ENCODE measurements around the gene GTF2H3. TPM values are rescaled to one million over a fixed set of nuclear protein-coding genes. Genes with fewer than 3 reads are reported as not detected.

The GTF2H3 gene
- total and polyA plus RNA-seq, 9 of the 15 experiments (the other 6 are each of a cell fraction or from before 2014, with no cell fraction given): 22.7 to 99.7 (median 49.6) TPM

DNA sequence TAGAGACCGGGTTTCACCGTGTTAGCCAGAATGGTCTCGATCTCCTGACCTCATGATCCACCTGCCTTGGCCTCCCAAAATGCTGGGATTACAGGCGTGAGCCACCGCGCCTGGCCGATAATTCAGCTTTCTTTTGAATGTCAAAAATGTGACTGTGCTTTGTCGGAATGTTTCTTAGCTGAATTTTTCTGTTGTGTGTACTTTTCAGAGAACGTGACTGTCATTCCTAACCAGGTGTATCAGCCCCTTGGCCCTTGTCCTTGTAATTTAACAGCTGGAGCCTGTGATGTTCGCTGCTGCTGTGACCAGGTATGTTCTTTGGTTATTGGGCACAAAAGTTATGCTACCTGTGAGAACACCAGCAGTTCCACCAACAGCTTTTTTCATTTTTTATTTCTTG is 45.4 kb downstream of the GTF2H3 start (continued):
- TF ChIP-seq ZNF232 (CRISPR knock-in tag; IDR thresholded peaks at IDR 0.05): no peak
- no peak for TF ChIP-seq ZNF354B (CRISPR knock-in tag; IDR thresholded peaks at IDR 0.05)
- no peak for TF ChIP-seq OTX1 (CRISPR knock-in tag; IDR thresholded peaks at IDR 0.05)
- TF ChIP-seq, protein P1, sequence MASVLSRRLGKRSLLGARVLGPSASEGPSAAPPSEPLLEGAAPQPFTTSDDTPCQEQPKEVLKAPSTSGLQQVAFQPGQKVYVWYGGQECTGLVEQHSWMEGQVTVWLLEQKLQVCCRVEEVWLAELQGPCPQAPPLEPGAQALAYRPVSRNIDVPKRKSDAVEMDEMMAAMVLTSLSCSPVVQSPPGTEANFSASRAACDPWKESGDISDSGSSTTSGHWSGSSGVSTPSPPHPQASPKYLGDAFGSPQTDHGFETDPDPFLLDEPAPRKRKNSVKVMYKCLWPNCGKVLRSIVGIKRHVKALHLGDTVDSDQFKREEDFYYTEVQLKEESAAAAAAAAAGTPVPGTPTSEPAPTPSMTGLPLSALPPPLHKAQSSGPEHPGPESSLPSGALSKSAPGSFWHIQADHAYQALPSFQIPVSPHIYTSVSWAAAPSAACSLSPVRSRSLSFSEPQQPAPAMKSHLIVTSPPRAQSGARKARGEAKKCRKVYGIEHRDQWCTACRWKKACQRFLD (CRISPR knock-in tag; IDR thresholded peaks at IDR 0.05): no peak

DNA sequence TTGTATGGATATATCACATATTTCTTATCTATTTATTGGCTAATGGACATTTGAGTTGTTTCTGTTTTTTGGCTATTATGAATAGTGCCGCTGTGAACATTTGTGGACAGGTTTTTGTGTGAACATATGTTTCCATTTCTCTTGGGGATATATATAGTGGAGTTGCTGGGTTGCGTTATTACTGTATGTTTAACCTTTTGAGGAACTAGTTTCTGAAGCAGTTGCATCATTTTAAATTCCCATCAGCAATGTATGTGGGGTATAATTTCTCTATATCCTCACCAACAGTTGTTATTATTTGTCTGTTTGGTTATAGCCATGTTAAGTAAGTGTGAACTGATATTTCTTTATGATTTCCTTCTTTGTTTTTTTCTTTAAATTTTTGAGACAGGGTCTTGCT is 48.0 kb downstream of the GTF2H3 start:
- intact Hi-C loops (cut with micrococcal nuclease) (no loop called here), in situ Hi-C loops (cut with MboI) (no loop called here)
- no peaks in the 10 kb centered on the region; a peak in 1 of 5 replicates for H3K4me1 ChIP-seq (replicated peaks in 1 of 2; ENCODE audit: control insufficient read depth in 2 of 2, insufficient read depth in 2 of 2, low read length in 2 of 2)
- DNase-seq (ENCODE audit: extremely low read depth in 1 of 4, low spot score in 3 of 4): no peak
- FAIRE-seq: no peak
- no peak overlapping the region for H3K9ac ChIP-seq (ENCODE audit: insufficient read depth in 1 of 2, low read depth in 2 of 2, low read length in 2 of 2)
- H3K27me3 ChIP-seq (ENCODE audit: control insufficient read depth in 2 of 2, insufficient read depth in 2 of 2, low read length in 2 of 2): no peaks in the 10 kb centered on the region
- H4K20me1 ChIP-seq (replicated peaks; ENCODE audit: control insufficient read depth, insufficient read depth, low read length): no peaks in the 10 kb centered on the region
- ChIA-PET POLR2A (interaction anchor here (1.2 to 1.3 kb wide), 2 partner anchors 10 kb away, joined by 3 to 4 read pairs; partner anchors contain the start of gene TCTN2), CTCF (ENCODE audit: low intra/inter-chr PET ratio) (no interaction called here)
- H3K79me2 ChIP-seq (ENCODE audit: control insufficient read depth, insufficient read depth, low read length): no peaks in the 10 kb centered on the region
- 81% methylated on average over 2 of the region's 2 CpGs for WGBS (ENCODE audit: insufficient coverage, low coverage, missing lambda C conversion rate)
- H3K27ac ChIP-seq (ENCODE audit: extremely low read depth, low read depth, low read length): no peak overlapping the region
- H2AFZ ChIP-seq (ENCODE audit: low read depth, low read length): no peak overlapping the region
- no TSS peak for BruUV-seq (replicated peaks)
- no peak overlapping the region for H3K4me3 ChIP-seq
- 0 out of 3 replicates have a peak, but pooled peaks cover 2% of the 10 kb centered on the region for H3K36me3 ChIP-seq (ENCODE audit: control insufficient read depth, insufficient read depth, low read length)
- H3K9me1 ChIP-seq (ENCODE audit: control insufficient read depth, insufficient read depth, low read length): no peaks in the 10 kb centered on the region
- H3K4me2 ChIP-seq (ENCODE audit: insufficient read depth, low read length): no peak overlapping the region
- H3K9me3 ChIP-seq (replicated peaks; ENCODE audit: control insufficient read depth, insufficient read depth, low read depth, low read length): no peaks in the 10 kb centered on the region
- ATAC-seq: no peak
- TF ChIP-seq FOXA3 (CRISPR knock-in tag; conservative IDR thresholded peaks at IDR 0.05 in 1 of 2, IDR thresholded peaks at IDR 0.05 in 1 of 2): no peak
- TF ChIP-seq ZNF134 (CRISPR knock-in tag; conservative IDR thresholded peaks at IDR 0.05): no peak
- TF ChIP-seq, protein P2, sequence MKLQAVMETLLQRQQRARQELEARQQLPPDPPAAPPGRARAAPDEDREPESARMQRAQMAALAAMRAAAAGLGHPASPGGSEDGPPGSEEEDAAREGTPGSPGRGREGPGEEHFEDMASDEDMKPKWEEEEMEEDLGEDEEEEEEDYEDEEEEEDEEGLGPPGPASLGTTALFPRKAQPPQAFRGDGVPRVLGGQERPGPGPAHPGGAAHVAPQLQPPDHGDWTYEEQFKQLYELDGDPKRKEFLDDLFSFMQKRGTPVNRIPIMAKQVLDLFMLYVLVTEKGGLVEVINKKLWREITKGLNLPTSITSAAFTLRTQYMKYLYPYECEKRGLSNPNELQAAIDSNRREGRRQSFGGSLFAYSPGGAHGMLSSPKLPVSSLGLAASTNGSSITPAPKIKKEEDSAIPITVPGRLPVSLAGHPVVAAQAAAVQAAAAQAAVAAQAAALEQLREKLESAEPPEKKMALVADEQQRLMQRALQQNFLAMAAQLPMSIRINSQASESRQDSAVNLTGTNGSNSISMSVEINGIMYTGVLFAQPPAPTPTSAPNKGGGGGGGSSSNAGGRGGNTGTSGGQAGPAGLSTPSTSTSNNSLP (IDR thresholded peaks at IDR 0.05; ENCODE audit: borderline replicate concordance, low read depth, low read length): no peak
- no peak for TF ChIP-seq XRCC5 (IDR thresholded peaks at IDR 0.05; ENCODE audit: low read depth, low read length)
- no peak for TF ChIP-seq KDM2B (CRISPR knock-in tag; IDR thresholded peaks at IDR 0.05)
- TF ChIP-seq, protein P3, sequence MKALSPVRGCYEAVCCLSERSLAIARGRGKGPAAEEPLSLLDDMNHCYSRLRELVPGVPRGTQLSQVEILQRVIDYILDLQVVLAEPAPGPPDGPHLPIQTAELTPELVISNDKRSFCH (CRISPR knock-in tag; IDR thresholded peaks at IDR 0.05): no peak
- TF ChIP-seq, protein P3 (tag; IDR thresholded peaks at IDR 0.05): no peak
- no peak for TF ChIP-seq HEY1 (CRISPR knock-in tag; IDR thresholded peaks at IDR 0.05; ENCODE audit: borderline replicate concordance)
- no peak for TF ChIP-seq LARP7 (IDR thresholded peaks at IDR 0.05)
- TF ChIP-seq, protein P4, sequence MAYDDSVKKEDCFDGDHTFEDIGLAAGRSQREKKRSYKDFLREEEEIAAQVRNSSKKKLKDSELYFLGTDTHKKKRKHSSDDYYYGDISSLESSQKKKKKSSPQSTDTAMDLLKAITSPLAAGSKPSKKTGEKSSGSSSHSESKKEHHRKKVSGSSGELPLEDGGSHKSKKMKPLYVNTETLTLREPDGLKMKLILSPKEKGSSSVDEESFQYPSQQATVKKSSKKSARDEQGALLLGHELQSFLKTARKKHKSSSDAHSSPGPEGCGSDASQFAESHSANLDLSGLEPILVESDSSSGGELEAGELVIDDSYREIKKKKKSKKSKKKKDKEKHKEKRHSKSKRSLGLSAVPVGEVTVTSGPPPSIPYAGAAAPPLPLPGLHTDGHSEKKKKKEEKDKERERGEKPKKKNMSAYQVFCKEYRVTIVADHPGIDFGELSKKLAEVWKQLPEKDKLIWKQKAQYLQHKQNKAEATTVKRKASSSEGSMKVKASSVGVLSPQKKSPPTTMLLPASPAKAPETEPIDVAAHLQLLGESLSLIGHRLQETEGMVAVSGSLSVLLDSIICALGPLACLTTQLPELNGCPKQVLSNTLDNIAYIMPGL (CRISPR knock-in tag; IDR thresholded peaks at IDR 0.05): no peak
- TF ChIP-seq FOXJ2 (tag; IDR thresholded peaks at IDR 0.05): no peak
- TF ChIP-seq TRIM28 (IDR thresholded peaks at IDR 0.05): no peak
- TF ChIP-seq HNRNPUL1 (IDR thresholded peaks at IDR 0.05; ENCODE audit: low read length): no peak
- no peak for TF ChIP-seq MCM3 (IDR thresholded peaks at IDR 0.05)
- no peak for TF ChIP-seq TAF7 (tag; IDR thresholded peaks at IDR 0.05)

Measured in K562 (cell line).